Forelimb muscle (tissue), 1 donor: ENCODE results near the gene IRF9. TPM values are rescaled to one million over a fixed set of nuclear protein-coding genes. Genes with fewer than 3 reads are reported as not detected.

Experiments used
- DNase-seq: peaks from one replicate; pipeline ENCODE4 v3.0.0-alpha.2; 2013; ENCODE audit warnings: low read depth
- polyA plus RNA-seq: library from polyadenylated mRNA; unstranded; fragments of 120-200 nt; gene quantifications from one replicate; pipeline ENCODE4 v1.2.1, GENCODE V29; 2013; ENCODE audit not compliant: insufficient read length

Gene IRF9
- polyA plus RNA-seq, 1 donor, result 25.1 TPM

- no peak for DNase-seq
These were observed 13.2 kb upstream of the IRF9 start for GRCh38 chr14:24147761-24148428.

GRCh38 chr14:24149302-24149969 is 11.6 kb upstream of the IRF9 start:
- no peak for DNase-seq

- DNase-seq, result no peak
These were observed 11.0 kb upstream of the IRF9 start for GRCh38 chr14:24150061-24150460.

- DNase-seq, result no peak
These were observed 10.5 kb upstream of the IRF9 start for GRCh38 chr14:24150567-24150966.

- DNase-seq, result no peak
These were observed 10.1 kb upstream of the IRF9 start for GRCh38 chr14:24150993-24151392.

GRCh38 chr14:24151404-24152080 is 9.5 kb upstream of the IRF9 start:
- DNase-seq, result no peak

GRCh38 chr14:24155100-24155499 is 6.0 kb upstream of the IRF9 start:
- DNase-seq, result no peak

- DNase-seq, result no peak
These were observed 4.2 kb upstream of the IRF9 start for GRCh38 chr14:24156840-24157239.

GRCh38 chr14:24157331-24157730 is 3.7 kb upstream of the IRF9 start:
- no peak for DNase-seq

GRCh38 chr14:24159777-24160498 is 1.1 kb upstream of the IRF9 start:
- no peak for DNase-seq

GRCh38 chr14:24160499-24160849 is 591 bp upstream of the IRF9 start:
- DNase-seq, result no peak

- no peak for DNase-seq
These were observed 1.0 kb downstream of the IRF9 start for GRCh38 chr14:24162093-24162492.

- no peak for DNase-seq
These were observed 3.5 kb downstream of the IRF9 start for GRCh38 chr14:24164518-24164991.

- no peak for DNase-seq
These were observed 4.7 kb downstream of the IRF9 start for GRCh38 chr14:24165785-24166184.

- DNase-seq, result no peak
These were observed 6.5 kb downstream of the IRF9 start for GRCh38 chr14:24167469-24168114.

- no peak for DNase-seq
These were observed 10.6 kb downstream of the IRF9 start, which contains the start of gene REC8 for GRCh38 chr14:24171422-24172260. Gene REC8, plus strand, starts transcription at chr14:24172080. Its CDS starts 473 bp downstream, at chr14:24172553.

GRCh38 chr14:24172261-24172860 is 11.3 kb downstream of the IRF9 start:
- DNase-seq, result no peak

- DNase-seq, result no peak
These were observed 11.8 kb downstream of the IRF9 start for GRCh38 chr14:24172871-24173281.

- no peak for DNase-seq
These were observed 15.5 kb downstream of the IRF9 start for GRCh38 chr14:24176599-24176998.
